WTC11 (cell line): ENCODE measurements around the gene TMEM120B. TPM values are rescaled to one million over a fixed set of nuclear protein-coding genes. Genes with fewer than 3 reads are reported as not detected.

Experiments used
- ATAC-seq: fragments of 200-7000 bp; cut with Tn5 transposase; 2 replicates; pipeline ENCODE4 v1.10.0; 2021; ENCODE audit warnings: mild to moderate bottlenecking, moderate library complexity
- CTCF ChIA-PET: fragments of 300-600 bp; sonication (Branson Sonifier 250); formaldehyde crosslinking; loops from one replicate; lab custom pipeline; 2021; ENCODE audit warnings: antibody characterized with exemption; lab: Charles Lee
- POLR2A ChIA-PET: fragments of 350-600 bp; sonication (Branson Sonifier 250); formaldehyde crosslinking; loops from one replicate; lab custom pipeline; 2021; ENCODE audit warnings: antibody characterized with exemption; lab: Charles Lee
- DNase-seq: peaks from one replicate; pipeline ENCODE4 v3.0.0; 2021; ENCODE audit warnings: low spot score
- H3K27ac Mint-ChIP-seq: 2 replicates; pipeline ENCODE4 v1.8.0; 2021; ENCODE audit warnings: mixed read lengths
- H3K27me3 Mint-ChIP-seq: 2 replicates; pipeline ENCODE4 v1.8.0; 2021; ENCODE audit warnings: low read depth, mild to moderate bottlenecking, moderate library complexity, mixed read lengths
- H3K36me3 Mint-ChIP-seq: 2 replicates; pipeline ENCODE4 v1.8.0; 2021; ENCODE audit warnings: mixed read lengths
- H3K4me1 Mint-ChIP-seq: 2 replicates; pipeline ENCODE4 v1.8.0; 2022; ENCODE audit warnings: mixed read lengths
- H3K4me3 Mint-ChIP-seq: 2 replicates; pipeline ENCODE4 v1.8.0; 2021; ENCODE audit warnings: mild to moderate bottlenecking, moderate library complexity, mixed read lengths
- H3K9me3 Mint-ChIP-seq: 2 replicates; pipeline ENCODE4 v1.8.0; 2021; ENCODE audit warnings: mixed read lengths
- EMX1 ChIP-seq: fragments of 250-450 bp; sonication (Bioruptor Pico); IDR thresholded peaks from 2 replicates; pipeline ENCODE4 v1.8.0; 2021; ENCODE audit warnings: mild to moderate bottlenecking
- ETV6 ChIP-seq: sonication (generic); formaldehyde crosslinking; IDR thresholded peaks from 2 replicates; pipeline ENCODE4 v1.8.1; 2022; ENCODE audit warnings: mild to moderate bottlenecking, missing genetic modification reagents
- FOXP1 ChIP-seq: sonication (generic); formaldehyde crosslinking; IDR thresholded peaks from 2 replicates; pipeline ENCODE4 v1.8.0; 2022; ENCODE audit warnings: missing genetic modification reagents, mild to moderate bottlenecking, moderate library complexity, borderline replicate concordance
- JAZF1 ChIP-seq: fragments of 250-450 bp; sonication (Bioruptor Pico); IDR thresholded peaks from 2 replicates; pipeline ENCODE4 v1.9.0; 2021; ENCODE audit warnings: moderate library complexity, mild to moderate bottlenecking, inconsistent platforms
- KAT7 ChIP-seq: sonication (generic); formaldehyde crosslinking; IDR thresholded peaks from 2 replicates; pipeline ENCODE4 v1.8.1; 2023; ENCODE audit warnings: missing genetic modification reagents, mild to moderate bottlenecking, borderline replicate concordance
- MXD4 ChIP-seq: fragments of 250-450 bp; sonication (Bioruptor Pico); IDR thresholded peaks from 2 replicates; pipeline ENCODE4 v1.8.0; 2021; ENCODE audit warnings: mild to moderate bottlenecking, moderate library complexity, borderline replicate concordance
- NFATC4 ChIP-seq: fragments of 250-450 bp; sonication (Bioruptor Pico); IDR thresholded peaks from 2 replicates; pipeline ENCODE4 v1.9.0; 2021; ENCODE audit warnings: mild to moderate bottlenecking
- NFE2L1 ChIP-seq: sonication (generic); formaldehyde crosslinking; IDR thresholded peaks from 2 replicates; pipeline ENCODE4 v1.8.1; 2023; ENCODE audit warnings: missing genetic modification reagents
- NFYB ChIP-seq: sonication (generic); formaldehyde crosslinking; conservative IDR thresholded peaks from 2 replicates; pipeline ENCODE4 v1.8.0; 2022; ENCODE audit warnings: low read depth, missing genetic modification reagents
- OVOL2 ChIP-seq: fragments of 250-450 bp; sonication (Bioruptor Pico); IDR thresholded peaks from 2 replicates; pipeline ENCODE4 v1.9.0; 2021; ENCODE audit warnings: mild to moderate bottlenecking, borderline replicate concordance
- SMAD3 ChIP-seq: sonication (generic); formaldehyde crosslinking; IDR thresholded peaks from 2 replicates; pipeline ENCODE4 v1.8.0; 2022; ENCODE audit warnings: missing genetic modification reagents, mild to moderate bottlenecking, borderline replicate concordance
- TCF7 ChIP-seq: sonication (generic); formaldehyde crosslinking; IDR thresholded peaks from 2 replicates; pipeline ENCODE4 v1.8.0; 2022; ENCODE audit warnings: mild to moderate bottlenecking, low read depth, missing genetic modification reagents, moderate library complexity
- ZBTB21 ChIP-seq: sonication (generic); formaldehyde crosslinking; IDR thresholded peaks from 2 replicates; pipeline ENCODE4 v1.8.1; 2023; ENCODE audit warnings: mild to moderate bottlenecking, missing genetic modification reagents, borderline replicate concordance
- ZNF121 ChIP-seq: sonication (generic); formaldehyde crosslinking; IDR thresholded peaks from 2 replicates; pipeline ENCODE4 v1.8.0; 2023; ENCODE audit warnings: missing genetic modification reagents
- ZNF232 ChIP-seq: sonication (generic); formaldehyde crosslinking; IDR thresholded peaks from 2 replicates; pipeline ENCODE4 v1.8.0; 2022; ENCODE audit warnings: mild to moderate bottlenecking, missing genetic modification reagents
- ZNF317 ChIP-seq: sonication (generic); formaldehyde crosslinking; IDR thresholded peaks from 2 replicates; pipeline ENCODE4 v1.8.1; 2023; ENCODE audit warnings: low read depth, mild to moderate bottlenecking, moderate library complexity, missing genetic modification reagents, borderline replicate concordance
- total RNA-seq: library from RNA; stranded (reverse); gene quantifications from 3 replicates; pipeline ENCODE4 v1.2.3, GENCODE V29; 2021
- TF ChIP-seq, protein P1 (sequence below): sonication (generic); formaldehyde crosslinking; IDR thresholded peaks from 2 replicates; pipeline ENCODE4 v1.8.1; 2022; ENCODE audit warnings: mild to moderate bottlenecking, moderate library complexity, missing genetic modification reagents
- TF ChIP-seq, protein P2 (sequence below): sonication (generic); formaldehyde crosslinking; IDR thresholded peaks from 2 replicates; pipeline ENCODE4 v1.8.0; 2023; ENCODE audit warnings: missing genetic modification reagents, mild to moderate bottlenecking, borderline replicate concordance
- TF ChIP-seq, protein P3 (sequence below): sonication (generic); formaldehyde crosslinking; IDR thresholded peaks from 2 replicates; pipeline ENCODE4 v1.8.0; 2022; ENCODE audit warnings: mild to moderate bottlenecking, missing genetic modification reagents
- TF ChIP-seq, protein P4 (sequence below): sonication (generic); formaldehyde crosslinking; conservative IDR thresholded peaks from 2 replicates; pipeline ENCODE4 v1.8.1; 2023; ENCODE audit warnings: mild to moderate bottlenecking, low read depth, missing genetic modification reagents, moderate library complexity

Gene TMEM120B
- total RNA-seq, 1 experiment from 2014 or later = 36.9 TPM

DNA sequence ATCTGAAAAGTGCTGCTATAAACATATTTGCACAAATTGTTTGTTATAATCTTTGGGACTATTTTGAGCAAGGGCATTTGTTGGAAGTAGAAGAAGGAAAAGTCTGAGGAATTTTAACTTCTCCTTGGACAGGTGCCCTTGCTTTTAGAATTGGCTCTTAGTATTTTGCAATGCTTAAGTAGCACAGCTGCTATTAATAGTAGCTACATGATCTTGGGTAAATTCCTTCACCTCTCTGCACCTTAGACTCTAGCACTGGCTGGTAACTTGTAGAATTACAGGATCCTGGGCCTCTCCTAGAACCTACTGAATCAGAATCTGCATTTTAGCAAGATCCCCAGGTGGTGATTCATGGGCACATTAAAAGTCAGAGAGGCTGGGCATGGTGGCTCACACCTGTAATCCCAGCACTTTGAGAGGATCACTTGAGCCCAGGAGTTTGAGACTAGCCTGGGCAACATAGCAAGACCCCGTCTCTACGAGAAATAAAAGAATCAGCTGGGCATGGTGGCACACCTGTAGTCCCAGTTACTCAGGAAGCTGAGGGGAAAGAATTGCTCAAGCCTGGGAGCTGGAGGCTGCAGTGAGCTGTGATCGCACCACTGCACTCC, 10.8 kb upstream of the TMEM120B start:
- CTCF ChIA-PET = interaction anchor here (1.9 kb wide), 1 partner anchor 93 kb away, joined by 8 read pairs; no protein-coding TSS in a partner anchor
- ATAC-seq (no peak), DNase-seq (no peak)
- H3K4me1 Mint-ChIP-seq = no peaks in the 10 kb centered on the region
- POLR2A ChIA-PET = no interaction called here
- TF ChIP-seq ZNF121 (CRISPR knock-in tag) (peak; percentile 84), FOXP1 (CRISPR knock-in tag) (no peak)
- no peak overlapping the region for H3K4me3 Mint-ChIP-seq
- H3K27me3 Mint-ChIP-seq = peaks cover 14% of the 10 kb centered on the region
- no peaks in the 10 kb centered on the region for H3K36me3 Mint-ChIP-seq
- no peak overlapping the region for H3K27ac Mint-ChIP-seq
- peaks cover 7% of the 10 kb centered on the region for H3K9me3 Mint-ChIP-seq

DNA sequence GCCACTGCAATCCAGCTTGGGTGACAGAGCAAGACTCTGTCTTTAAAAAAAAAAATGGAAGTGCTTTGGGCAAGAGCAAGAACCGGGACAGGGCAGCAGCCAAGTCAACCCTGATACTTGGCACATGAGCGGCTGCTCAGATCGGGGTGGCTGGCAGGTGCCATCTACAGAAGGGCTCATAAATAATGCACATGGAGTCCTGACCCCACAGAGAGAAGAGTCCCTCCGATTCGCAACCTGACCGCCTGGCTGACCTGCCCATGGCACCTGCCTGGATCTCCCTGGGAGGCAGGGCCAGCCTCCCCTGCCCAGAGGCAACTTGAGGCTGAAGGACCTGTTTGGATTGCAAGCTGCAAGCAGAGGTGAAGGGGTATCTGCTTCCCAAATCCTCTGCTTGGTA, 9.6 kb upstream of the TMEM120B start:
- Mint-ChIP-seq H3K4me3 (no peak overlapping the region), H3K4me1 (no peaks in the 10 kb centered on the region), H3K9me3 (peaks cover 7% of the 10 kb centered on the region), H3K27me3 (peaks cover 14% of the 10 kb centered on the region)
- TF ChIP-seq ETV6 (CRISPR knock-in tag) = no peak
- no peak for TF ChIP-seq ZNF317 (CRISPR knock-in tag)
- TF ChIP-seq SMAD3 = no peak
- no peak for TF ChIP-seq NFATC4 (CRISPR knock-in tag)
- TF ChIP-seq, all 79 proteins: peak for 0
- ChIA-PET CTCF (interaction anchor here (2.3 kb wide), 1 partner anchor 91 kb away, joined by 9 read pairs; the partner anchor contains the start of gene RHOF), POLR2A (interaction anchor here (0.7 kb wide), 1 partner anchor 1410 kb away, joined by 3 read pairs; no protein-coding TSS in a partner anchor)
- DNase-seq = no peak
- Mint-ChIP-seq H3K36me3 (no peaks in the 10 kb centered on the region), H3K27ac (no peak overlapping the region)
- ATAC-seq = no peak

DNA sequence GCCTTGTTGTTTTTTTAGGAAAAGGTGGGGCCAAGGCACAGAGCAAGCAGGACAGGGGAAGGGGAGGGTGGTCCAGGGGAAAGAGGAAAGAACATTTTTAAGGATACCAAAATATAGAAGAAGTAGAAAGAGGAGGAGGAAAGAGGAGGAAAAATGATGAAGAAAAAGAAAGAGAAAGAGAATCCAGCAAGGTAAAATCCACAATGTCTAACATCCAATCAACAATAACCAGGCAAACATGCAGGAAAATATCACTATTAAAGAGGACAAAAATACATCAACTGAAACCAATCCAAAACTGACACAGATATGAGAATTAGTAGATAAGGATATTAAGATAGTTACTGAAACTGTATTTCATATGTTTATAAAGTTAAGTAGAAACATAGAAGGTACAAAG, 7.0 kb upstream of the TMEM120B start:
- no peak for ATAC-seq
- DNase-seq = no peak
- peaks cover 14% of the 10 kb centered on the region for H3K27me3 Mint-ChIP-seq
- H3K27ac Mint-ChIP-seq = no peak overlapping the region
- ChIA-PET CTCF (interaction anchor here (2.3 kb wide), 1 partner anchor 88 kb away, joined by 9 read pairs; the partner anchor contains the start of gene RHOF), POLR2A (no interaction called here)
- H3K4me3 Mint-ChIP-seq = no peak overlapping the region
- peaks cover 7% of the 10 kb centered on the region for H3K9me3 Mint-ChIP-seq
- H3K4me1 Mint-ChIP-seq = no peaks in the 10 kb centered on the region
- TF ChIP-seq, protein P1, sequence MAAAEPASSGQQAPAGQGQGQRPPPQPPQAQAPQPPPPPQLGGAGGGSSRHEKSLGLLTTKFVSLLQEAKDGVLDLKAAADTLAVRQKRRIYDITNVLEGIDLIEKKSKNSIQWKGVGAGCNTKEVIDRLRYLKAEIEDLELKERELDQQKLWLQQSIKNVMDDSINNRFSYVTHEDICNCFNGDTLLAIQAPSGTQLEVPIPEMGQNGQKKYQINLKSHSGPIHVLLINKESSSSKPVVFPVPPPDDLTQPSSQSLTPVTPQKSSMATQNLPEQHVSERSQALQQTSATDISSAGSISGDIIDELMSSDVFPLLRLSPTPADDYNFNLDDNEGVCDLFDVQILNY (CRISPR knock-in tag) = no peak
- TF ChIP-seq, protein P2, sequence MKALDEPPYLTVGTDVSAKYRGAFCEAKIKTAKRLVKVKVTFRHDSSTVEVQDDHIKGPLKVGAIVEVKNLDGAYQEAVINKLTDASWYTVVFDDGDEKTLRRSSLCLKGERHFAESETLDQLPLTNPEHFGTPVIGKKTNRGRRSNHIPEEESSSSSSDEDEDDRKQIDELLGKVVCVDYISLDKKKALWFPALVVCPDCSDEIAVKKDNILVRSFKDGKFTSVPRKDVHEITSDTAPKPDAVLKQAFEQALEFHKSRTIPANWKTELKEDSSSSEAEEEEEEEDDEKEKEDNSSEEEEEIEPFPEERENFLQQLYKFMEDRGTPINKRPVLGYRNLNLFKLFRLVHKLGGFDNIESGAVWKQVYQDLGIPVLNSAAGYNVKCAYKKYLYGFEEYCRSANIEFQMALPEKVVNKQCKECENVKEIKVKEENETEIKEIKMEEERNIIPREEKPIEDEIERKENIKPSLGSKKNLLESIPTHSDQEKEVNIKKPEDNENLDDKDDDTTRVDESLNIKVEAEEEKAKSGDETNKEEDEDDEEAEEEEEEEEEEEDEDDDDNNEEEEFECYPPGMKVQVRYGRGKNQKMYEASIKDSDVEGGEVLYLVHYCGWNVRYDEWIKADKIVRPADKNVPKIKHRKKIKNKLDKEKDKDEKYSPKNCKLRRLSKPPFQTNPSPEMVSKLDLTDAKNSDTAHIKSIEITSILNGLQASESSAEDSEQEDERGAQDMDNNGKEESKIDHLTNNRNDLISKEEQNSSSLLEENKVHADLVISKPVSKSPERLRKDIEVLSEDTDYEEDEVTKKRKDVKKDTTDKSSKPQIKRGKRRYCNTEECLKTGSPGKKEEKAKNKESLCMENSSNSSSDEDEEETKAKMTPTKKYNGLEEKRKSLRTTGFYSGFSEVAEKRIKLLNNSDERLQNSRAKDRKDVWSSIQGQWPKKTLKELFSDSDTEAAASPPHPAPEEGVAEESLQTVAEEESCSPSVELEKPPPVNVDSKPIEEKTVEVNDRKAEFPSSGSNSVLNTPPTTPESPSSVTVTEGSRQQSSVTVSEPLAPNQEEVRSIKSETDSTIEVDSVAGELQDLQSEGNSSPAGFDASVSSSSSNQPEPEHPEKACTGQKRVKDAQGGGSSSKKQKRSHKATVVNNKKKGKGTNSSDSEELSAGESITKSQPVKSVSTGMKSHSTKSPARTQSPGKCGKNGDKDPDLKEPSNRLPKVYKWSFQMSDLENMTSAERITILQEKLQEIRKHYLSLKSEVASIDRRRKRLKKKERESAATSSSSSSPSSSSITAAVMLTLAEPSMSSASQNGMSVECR (CRISPR knock-in tag) = no peak
- TF ChIP-seq SMAD3 = no peak
- no peak for TF ChIP-seq MXD4
- TF ChIP-seq JAZF1 (CRISPR knock-in tag) = no peak
- TF ChIP-seq TCF7 (CRISPR knock-in tag) = no peak
- TF ChIP-seq OVOL2 (CRISPR knock-in tag) = no peak
- TF ChIP-seq EMX1 (CRISPR knock-in tag) = no peak
- TF ChIP-seq NFYB (CRISPR knock-in tag) = no peak
- no peak for TF ChIP-seq KAT7
- no peak for TF ChIP-seq NFE2L1 (CRISPR knock-in tag)
- no peak for TF ChIP-seq ZBTB21 (CRISPR knock-in tag)
- TF ChIP-seq, protein P3, sequence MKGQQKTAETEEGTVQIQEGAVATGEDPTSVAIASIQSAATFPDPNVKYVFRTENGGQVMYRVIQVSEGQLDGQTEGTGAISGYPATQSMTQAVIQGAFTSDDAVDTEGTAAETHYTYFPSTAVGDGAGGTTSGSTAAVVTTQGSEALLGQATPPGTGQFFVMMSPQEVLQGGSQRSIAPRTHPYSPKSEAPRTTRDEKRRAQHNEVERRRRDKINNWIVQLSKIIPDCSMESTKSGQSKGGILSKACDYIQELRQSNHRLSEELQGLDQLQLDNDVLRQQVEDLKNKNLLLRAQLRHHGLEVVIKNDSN (CRISPR knock-in tag) = no peak
- TF ChIP-seq ZNF232 (CRISPR knock-in tag) = no peak
- TF ChIP-seq, protein P4, sequence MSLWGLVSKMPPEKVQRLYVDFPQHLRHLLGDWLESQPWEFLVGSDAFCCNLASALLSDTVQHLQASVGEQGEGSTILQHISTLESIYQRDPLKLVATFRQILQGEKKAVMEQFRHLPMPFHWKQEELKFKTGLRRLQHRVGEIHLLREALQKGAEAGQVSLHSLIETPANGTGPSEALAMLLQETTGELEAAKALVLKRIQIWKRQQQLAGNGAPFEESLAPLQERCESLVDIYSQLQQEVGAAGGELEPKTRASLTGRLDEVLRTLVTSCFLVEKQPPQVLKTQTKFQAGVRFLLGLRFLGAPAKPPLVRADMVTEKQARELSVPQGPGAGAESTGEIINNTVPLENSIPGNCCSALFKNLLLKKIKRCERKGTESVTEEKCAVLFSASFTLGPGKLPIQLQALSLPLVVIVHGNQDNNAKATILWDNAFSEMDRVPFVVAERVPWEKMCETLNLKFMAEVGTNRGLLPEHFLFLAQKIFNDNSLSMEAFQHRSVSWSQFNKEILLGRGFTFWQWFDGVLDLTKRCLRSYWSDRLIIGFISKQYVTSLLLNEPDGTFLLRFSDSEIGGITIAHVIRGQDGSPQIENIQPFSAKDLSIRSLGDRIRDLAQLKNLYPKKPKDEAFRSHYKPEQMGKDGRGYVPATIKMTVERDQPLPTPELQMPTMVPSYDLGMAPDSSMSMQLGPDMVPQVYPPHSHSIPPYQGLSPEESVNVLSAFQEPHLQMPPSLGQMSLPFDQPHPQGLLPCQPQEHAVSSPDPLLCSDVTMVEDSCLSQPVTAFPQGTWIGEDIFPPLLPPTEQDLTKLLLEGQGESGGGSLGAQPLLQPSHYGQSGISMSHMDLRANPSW (CRISPR knock-in tag) = no peak
- TF ChIP-seq, all 79 proteins: peak for 0
- H3K36me3 Mint-ChIP-seq = no peaks in the 10 kb centered on the region
